CD4-positive, alpha-beta T cell (primary cell): ENCODE results near the gene PGBD2. TPM values are rescaled to one million over a fixed set of nuclear protein-coding genes. Genes with fewer than 3 reads are reported as not detected.

Source experiments
- ATAC-seq: fragments of 200-7000 bp; cut with Tn5 transposase; one replicate; pipeline ENCODE4 v1.10.0; 2022; ENCODE audit warnings: mild to moderate bottlenecking; ENCODE audit not compliant: poor library complexity
- CTCF ChIA-PET: fragments of 350-600 bp; sonication (Branson Sonifier 250); formaldehyde crosslinking; loops from one replicate; lab custom pipeline; 2021; ENCODE audit warnings: antibody characterized with exemption, inconsistent platforms; lab: Charles Lee
- POLR2A ChIA-PET: fragments of 350-600 bp; sonication (Branson Sonifier 250); formaldehyde crosslinking; loops from one replicate; lab custom pipeline; 2021; ENCODE audit warnings: antibody characterized with exemption, inconsistent platforms; lab: Charles Lee
- DNase-seq, 14 experiments: peaks; one replicate each; pipeline ENCODE4 v3.0.0-alpha.2; 2013 to 2020; ENCODE audit warnings: mixed read lengths in 2 of 14
- H3K27ac ChIP-seq, 2 donors: one replicate each; pipeline versions ENCODE4 v1.5.1 to v1.7.0; 2013; ENCODE audit warnings: low read length in 2 of 2, low read depth in 1 of 2, mild to moderate bottlenecking in 1 of 2
- H3K27me3 ChIP-seq, 2 experiments: 1 replicate in 1 of 2; 2 replicates in 1 of 2; pipeline versions ENCODE4 v1.6.1 to v1.7.0; 2013; ENCODE audit warnings: low read length in 2 of 2, control low read depth in 1 of 2, mild to moderate bottlenecking in 1 of 2, moderate library complexity in 1 of 2; ENCODE audit not compliant: insufficient read depth in 2 of 2, control insufficient read depth in 1 of 2
- H3K36me3 ChIP-seq: one replicate; pipeline ENCODE4 v1.6.1; 2013; ENCODE audit warnings: low read length, control low read depth; ENCODE audit not compliant: insufficient read depth
- H3K4me1 ChIP-seq: one replicate; pipeline ENCODE4 v1.6.1; 2013; ENCODE audit warnings: low read length, control low read depth; ENCODE audit not compliant: insufficient read depth
- H3K4me3 ChIP-seq: one replicate; pipeline ENCODE4 v1.5.1; 2013; ENCODE audit warnings: mild to moderate bottlenecking, low read length, moderate library complexity
- H3K9me3 ChIP-seq, 2 experiments: 1 replicate in 1 of 2; 2 replicates in 1 of 2; pipeline versions ENCODE4 v1.6.1 to v1.7.0; 2013; ENCODE audit warnings: low read length in 2 of 2, mild to moderate bottlenecking in 2 of 2, control low read depth in 1 of 2, moderate library complexity in 1 of 2; ENCODE audit not compliant: control insufficient read depth in 1 of 2, insufficient read depth in 1 of 2
- H3K27ac Mint-ChIP-seq: one replicate; pipeline ENCODE4 v1.8.0; 2020; ENCODE audit warnings: mixed read lengths
- H3K27me3 Mint-ChIP-seq: one replicate; pipeline ENCODE4 v1.8.0; 2021; ENCODE audit warnings: mixed read lengths
- H3K36me3 Mint-ChIP-seq: one replicate; pipeline ENCODE4 v1.8.0; 2021; ENCODE audit warnings: low read depth, mixed read lengths
- H3K4me1 Mint-ChIP-seq: one replicate; pipeline ENCODE4 v1.8.0; 2021; ENCODE audit warnings: low read depth, mixed read lengths
- H3K4me3 Mint-ChIP-seq: one replicate; pipeline ENCODE4 v1.8.0; 2020; ENCODE audit warnings: mild to moderate bottlenecking, mixed read lengths
- H3K9me3 Mint-ChIP-seq: one replicate; pipeline ENCODE4 v1.8.0; 2020; ENCODE audit warnings: mixed read lengths
- intact Hi-C, 2 experiments: fragments of 100-400 bp; cut with DNase I in 1 of 2; cut with micrococcal nuclease in 1 of 2; formaldehyde crosslinking; loops; one replicate each; pipeline versions ENCODE4 v1.15.1 to v1.9.0; 2023 to 2025; cut with DNase I, micrococcal nuclease
- total RNA-seq, 174 experiments: library from RNA in 2 of 174; stranded (reverse) in 2 of 174; gene quantifications; one replicate each; pipeline ENCODE4 v1.2.3 and lab custom pipeline; 2021 to 2026
- TF ChIP-seq, protein P1 (sequence below): fragments of 200-600 bp; IDR thresholded peaks from one replicate; pipeline ENCODE4 v1.8.0; 2022; ENCODE audit warnings: antibody characterized with exemption, mild to moderate bottlenecking

Gene PGBD2
- total RNA-seq, 2 experiments from 2014 or later = 0.78 to 0.85 TPM

GRCh38 chr1:248914796-248915381 lies 8.9 kb downstream of the PGBD2 start:
- Mint-ChIP-seq H3K4me3 (no peak overlapping the region), H3K27ac (no peak overlapping the region), H3K9me3 (no peaks in the 10 kb centered on the region), H3K36me3 (peaks cover 68% of the 10 kb centered on the region), H3K4me1 (peaks cover 6% of the 10 kb centered on the region), H3K27me3 (no peaks in the 10 kb centered on the region)
- DNase-seq (no peak), ATAC-seq (no peak)
- H3K27ac ChIP-seq = no peak overlapping the region
- TF ChIP-seq, protein P1, sequence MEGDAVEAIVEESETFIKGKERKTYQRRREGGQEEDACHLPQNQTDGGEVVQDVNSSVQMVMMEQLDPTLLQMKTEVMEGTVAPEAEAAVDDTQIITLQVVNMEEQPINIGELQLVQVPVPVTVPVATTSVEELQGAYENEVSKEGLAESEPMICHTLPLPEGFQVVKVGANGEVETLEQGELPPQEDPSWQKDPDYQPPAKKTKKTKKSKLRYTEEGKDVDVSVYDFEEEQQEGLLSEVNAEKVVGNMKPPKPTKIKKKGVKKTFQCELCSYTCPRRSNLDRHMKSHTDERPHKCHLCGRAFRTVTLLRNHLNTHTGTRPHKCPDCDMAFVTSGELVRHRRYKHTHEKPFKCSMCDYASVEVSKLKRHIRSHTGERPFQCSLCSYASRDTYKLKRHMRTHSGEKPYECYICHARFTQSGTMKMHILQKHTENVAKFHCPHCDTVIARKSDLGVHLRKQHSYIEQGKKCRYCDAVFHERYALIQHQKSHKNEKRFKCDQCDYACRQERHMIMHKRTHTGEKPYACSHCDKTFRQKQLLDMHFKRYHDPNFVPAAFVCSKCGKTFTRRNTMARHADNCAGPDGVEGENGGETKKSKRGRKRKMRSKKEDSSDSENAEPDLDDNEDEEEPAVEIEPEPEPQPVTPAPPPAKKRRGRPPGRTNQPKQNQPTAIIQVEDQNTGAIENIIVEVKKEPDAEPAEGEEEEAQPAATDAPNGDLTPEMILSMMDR = no peak
- no peak overlapping the region for H3K4me3 ChIP-seq
- no peaks in the 10 kb centered on the region for H3K27me3 ChIP-seq
- H3K4me1 ChIP-seq = no peaks in the 10 kb centered on the region
- ChIA-PET CTCF (no interaction called here), POLR2A (interaction anchor here (0.9 kb wide), 1 partner anchor 8 kb away, joined by 3 read pairs; no protein-coding TSS in a partner anchor)
- intact Hi-C loops = no loop called here
- H3K9me3 ChIP-seq = no peaks in the 10 kb centered on the region
- peaks cover 50% of the 10 kb centered on the region for H3K36me3 ChIP-seq

- H3K9me3 Mint-ChIP-seq = no peaks in the 10 kb centered on the region
- H3K27ac ChIP-seq = no peak overlapping the region
- TF ChIP-seq, protein P1 = no peak
- POLR2A ChIA-PET = no interaction called here
- no peak for DNase-seq
- H3K27me3 Mint-ChIP-seq = no peaks in the 10 kb centered on the region
- CTCF ChIA-PET = no interaction called here
- H3K4me1 ChIP-seq = no peaks in the 10 kb centered on the region
- H3K4me3 ChIP-seq = no peak overlapping the region
- H3K27me3 ChIP-seq = no peaks in the 10 kb centered on the region
- peaks cover 50% of the 10 kb centered on the region for H3K36me3 ChIP-seq
- peaks cover 87% of the 10 kb centered on the region for H3K36me3 Mint-ChIP-seq
- H3K4me3 Mint-ChIP-seq = no peak overlapping the region
- H3K4me1 Mint-ChIP-seq = peaks cover 4% of the 10 kb centered on the region
- intact Hi-C loops = no loop called here
- no peaks in the 10 kb centered on the region for H3K9me3 ChIP-seq
- no peak for ATAC-seq
- no peak overlapping the region for H3K27ac Mint-ChIP-seq
These were observed 12.1 kb downstream of the PGBD2 start for GRCh38 chr1:248918131-248918530.

DNA sequence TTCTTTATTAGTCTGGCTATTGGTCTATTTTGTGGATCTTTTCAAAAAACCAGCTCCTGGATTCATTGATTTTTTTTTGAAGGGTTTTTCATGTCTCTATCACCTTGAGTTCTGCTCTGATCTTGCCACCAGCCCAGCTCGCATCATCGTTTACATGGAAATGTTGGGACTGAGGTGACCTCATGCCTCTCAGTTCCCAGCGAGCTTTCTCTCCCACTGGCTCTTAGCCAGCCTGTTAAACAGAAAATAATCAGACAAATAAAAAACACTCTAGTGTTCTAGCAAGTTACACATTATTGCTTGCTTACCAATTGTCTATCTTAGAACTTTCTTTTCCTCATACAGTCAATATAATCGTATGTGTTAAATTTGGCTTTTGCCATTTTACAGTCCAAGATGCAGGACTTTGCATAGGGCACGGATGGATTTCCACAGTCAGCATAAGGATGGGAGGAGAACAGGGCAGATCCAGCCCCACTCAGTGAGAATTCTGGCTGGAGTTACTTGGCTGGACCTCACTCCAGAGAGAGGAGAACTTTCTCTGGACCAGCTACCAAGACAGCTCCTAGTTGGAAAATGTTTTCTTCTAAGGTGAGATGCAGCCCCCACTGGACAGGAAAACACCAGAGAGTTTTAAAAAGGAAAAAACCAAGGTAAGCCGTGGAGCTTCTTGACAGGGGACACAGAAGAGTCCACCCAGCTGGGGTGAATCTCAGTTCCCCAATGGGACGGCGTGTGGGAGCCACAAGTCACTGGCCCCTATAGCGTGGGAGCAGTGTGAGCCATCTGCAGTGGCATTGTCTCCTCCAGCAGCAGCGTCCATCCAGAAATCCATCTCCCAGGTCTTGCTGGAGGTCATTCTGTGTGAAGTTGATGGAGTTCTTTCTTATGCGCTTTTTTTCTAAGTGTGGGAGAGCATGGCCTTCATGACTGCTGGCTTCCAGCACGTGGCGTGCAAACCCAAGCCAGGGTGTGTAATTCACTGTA lies 17.6 kb downstream of the PGBD2 start:
- no peak overlapping the region for H3K27ac ChIP-seq
- POLR2A ChIA-PET = interaction anchor here (1.0 kb wide), 1 partner anchor 15 kb away, joined by 4 read pairs; no protein-coding TSS in a partner anchor
- intact Hi-C loops = loop anchor here (1.0 kb wide), 2 partner anchors 16 to 17 kb away; partner anchors contain the start of gene PGBD2 (in 1 of the 2)
- H3K27me3 ChIP-seq = no peaks in the 10 kb centered on the region
- TF ChIP-seq, protein P1 = no peak
- no peak overlapping the region for H3K4me3 ChIP-seq
- no peaks in the 10 kb centered on the region for H3K9me3 ChIP-seq
- peaks cover 8% of the 10 kb centered on the region for H3K36me3 ChIP-seq
- peaks cover 8% of the 10 kb centered on the region for H3K4me1 ChIP-seq
- Mint-ChIP-seq H3K36me3 (peaks cover 41% of the 10 kb centered on the region), H3K27me3 (no peaks in the 10 kb centered on the region), H3K4me3 (no peak overlapping the region), H3K27ac (no peak overlapping the region), H3K4me1 (peaks cover 13% of the 10 kb centered on the region), H3K9me3 (no peaks in the 10 kb centered on the region)
- CTCF ChIA-PET = interaction anchor here (0.6 to 0.7 kb wide), 2 partner anchors 66 to 86 kb away, joined by 3 read pairs; partner anchors contain the start of gene ZNF672
- ATAC-seq (no peak), DNase-seq (no peak)
